GM23338 (cell line): ENCODE results near the gene MARF1. TPM values are rescaled to one million over a fixed set of nuclear protein-coding genes. Genes with fewer than 3 reads are reported as not detected.

Source experiments
- ATAC-seq: fragments of 200-7000 bp; cut with Tn5 transposase; 3 replicates; pipeline ENCODE4 v1.9.1; 2020
- DNase-seq: peaks from one replicate; pipeline ENCODE4 v3.0.0-alpha.2; 2015; ENCODE audit warnings: low spot score
- H2AFZ ChIP-seq: fragments of 200-600 bp; sonication (generic); 2 replicates; pipeline ENCODE4 v1.8.0; 2016; ENCODE audit warnings: antibody characterized with exemption, mild to moderate bottlenecking, moderate library complexity
- H3F3A ChIP-seq: fragments of 200-600 bp; sonication (generic); replicated peaks from 2 replicates; pipeline ENCODE4 v1.8.0; 2017; ENCODE audit warnings: antibody characterized with exemption, mixed run types, low read depth
- H3K27ac ChIP-seq: fragments of 200-600 bp; sonication (generic); 2 replicates; pipeline ENCODE4 v1.6.1; 2016; ENCODE audit warnings: low read depth
- H3K27me3 ChIP-seq: fragments of 200-600 bp; sonication (generic); 2 replicates; pipeline ENCODE4 v1.8.0; 2016; ENCODE audit warnings: mild to moderate bottlenecking, mixed run types, moderate library complexity; ENCODE audit not compliant: insufficient read depth
- H3K36me3 ChIP-seq: fragments of 200-600 bp; sonication (generic); 2 replicates; pipeline ENCODE4 v1.8.0; 2016; ENCODE audit warnings: mild to moderate bottlenecking; ENCODE audit not compliant: insufficient read depth
- H3K4me1 ChIP-seq: fragments of 200-600 bp; sonication (generic); 2 replicates; pipeline ENCODE4 v1.8.0; 2016; ENCODE audit warnings: mild to moderate bottlenecking, moderate library complexity; ENCODE audit not compliant: insufficient read depth
- H3K4me2 ChIP-seq: fragments of 200-600 bp; sonication (generic); 2 replicates; pipeline ENCODE4 v1.7.1; 2017; ENCODE audit warnings: mixed run types
- H3K4me3 ChIP-seq: fragments of 200-600 bp; sonication (generic); 2 replicates; pipeline ENCODE4 v1.6.1; 2016; ENCODE audit warnings: mixed run types
- H3K79me2 ChIP-seq: fragments of 200-600 bp; sonication (generic); replicated peaks from 2 replicates; pipeline ENCODE4 v1.8.0; 2017; ENCODE audit warnings: mild to moderate bottlenecking; ENCODE audit not compliant: insufficient read depth
- H3K9me2 ChIP-seq: fragments of 200-600 bp; sonication (generic); 2 replicates; pipeline ENCODE4 v1.8.0; 2017; ENCODE audit not compliant: insufficient read depth
- H4K20me1 ChIP-seq: fragments of 200-600 bp; sonication (generic); replicated peaks from 2 replicates; pipeline ENCODE4 v1.8.0; 2017; ENCODE audit warnings: mild to moderate bottlenecking; ENCODE audit not compliant: insufficient read depth
- H3K27ac Mint-ChIP-seq: 2 replicates; pipeline ENCODE4 v1.8.0; 2020; ENCODE audit warnings: inconsistent platforms, mild to moderate bottlenecking, moderate library complexity, mixed read lengths
- H3K27me3 Mint-ChIP-seq: 3 replicates; pipeline ENCODE4 v1.8.0; 2022; ENCODE audit warnings: low read depth, mild to moderate bottlenecking, moderate library complexity, mixed read lengths, inconsistent platforms; ENCODE audit not compliant: insufficient read depth, poor library complexity
- H3K36me3 Mint-ChIP-seq: 3 replicates; pipeline ENCODE4 v1.8.0; 2021; ENCODE audit warnings: low read depth, mild to moderate bottlenecking, inconsistent platforms, moderate library complexity, mixed read lengths
- H3K4me1 Mint-ChIP-seq: 3 replicates; pipeline ENCODE4 v1.8.0; 2020; ENCODE audit warnings: mild to moderate bottlenecking, inconsistent platforms, mixed read lengths
- H3K4me3 Mint-ChIP-seq: 3 replicates; pipeline ENCODE4 v1.8.0; 2021; ENCODE audit warnings: moderate library complexity, mild to moderate bottlenecking, inconsistent platforms, mixed read lengths
- H3K9me3 Mint-ChIP-seq: 3 replicates; pipeline ENCODE4 v1.8.0; 2020; ENCODE audit warnings: moderate library complexity, mild to moderate bottlenecking, inconsistent platforms, mixed read lengths
- CREB1 ChIP-seq: fragments of 250-450 bp; sonication (Bioruptor Pico); IDR thresholded peaks from 2 replicates; pipeline ENCODE4 v1.5.0; 2020; ENCODE audit warnings: low read depth, mild to moderate bottlenecking, moderate library complexity
- CTCF ChIP-seq, 2 experiments: fragments of 200-600 bp in 1 of 2; sonication (generic) in 1 of 2; conservative IDR thresholded peaks; 2 replicates each; pipeline versions ENCODE4 v1.5.1 to v1.6.1; 2016 to 2017; ENCODE audit warnings: antibody characterized with exemption in 2 of 2, low read depth in 2 of 2, mild to moderate bottlenecking in 2 of 2, moderate library complexity in 1 of 2
- EZH2 ChIP-seq: fragments of 200-600 bp; sonication (generic); IDR thresholded peaks from one replicate; pipeline ENCODE4 v1.8.0; 2017; ENCODE audit warnings: antibody characterized with exemption, mild to moderate bottlenecking, low read depth; ENCODE audit not compliant: unreplicated experiment
- EZH2phosphoT487 ChIP-seq: fragments of 200-600 bp; sonication (generic); IDR thresholded peaks from one replicate; pipeline ENCODE4 v1.8.1; 2018; ENCODE audit warnings: antibody characterized with exemption; ENCODE audit not compliant: unreplicated experiment
- JUNB ChIP-seq: IDR thresholded peaks from one replicate; pipeline ENCODE4 v1.6.1; 2016; ENCODE audit warnings: antibody characterized with exemption; ENCODE audit not compliant: unreplicated experiment
- POLR2AphosphoS5 ChIP-seq: IDR thresholded peaks from 2 replicates; pipeline ENCODE4 v1.6.1; 2016; ENCODE audit warnings: antibody characterized with exemption, low read depth
- REST ChIP-seq: IDR thresholded peaks from one replicate; pipeline ENCODE4 v1.6.1; 2018; ENCODE audit warnings: antibody characterized with exemption; ENCODE audit not compliant: unreplicated experiment
- STAT1 ChIP-seq: IDR thresholded peaks from one replicate; pipeline ENCODE4 v1.6.1; 2016; ENCODE audit warnings: antibody characterized with exemption; ENCODE audit not compliant: unreplicated experiment
- polyA plus RNA-seq: library from polyadenylated mRNA; unstranded; fragments of >200 nt; fragmentation: Nextera tagmentation; extraction: Ambion mirVana; gene quantifications from 2 replicates; pipeline ENCODE4 v1.2.1, GENCODE V29; 2016
- total RNA-seq: library from RNA; depleted of rRNA; stranded (reverse); fragments of >200 nt; shearing (Covaris generic); gene quantifications from 2 replicates; pipeline ENCODE4 v1.2.3, GENCODE V29; 2014

Gene MARF1
- total and polyA plus RNA-seq, 2 experiments from 2014 or later = 8.3 to 16.0 TPM

GRCh38 chr16:15553313-15554088, 89.5 kb downstream of the MARF1 start:
- no peaks in the 10 kb centered on the region for H3K36me3 Mint-ChIP-seq
- H3F3A ChIP-seq = 0 out of 2 replicates have a peak, but pooled peaks cover 3% of the 10 kb centered on the region
- H3K9me2 ChIP-seq = no peaks in the 10 kb centered on the region
- H3K9me3 Mint-ChIP-seq = no peaks in the 10 kb centered on the region
- no peak overlapping the region for H3K4me3 ChIP-seq
- no peaks in the 10 kb centered on the region for H3K4me1 ChIP-seq
- H3K36me3 ChIP-seq = no peaks in the 10 kb centered on the region
- H3K4me1 Mint-ChIP-seq = peaks cover 8% of the 10 kb centered on the region
- H3K27ac Mint-ChIP-seq = no peak overlapping the region
- no peak for ATAC-seq
- TF ChIP-seq JUNB (no peak), EZH2phosphoT487 (no peak), REST (no peak), STAT1 (no peak)
- no peaks in the 10 kb centered on the region for H3K27me3 ChIP-seq
- DNase-seq = no peak
- no peak overlapping the region for H3K27ac ChIP-seq
- no peak overlapping the region for H3K4me2 ChIP-seq
- H3K27me3 Mint-ChIP-seq = no peaks in the 10 kb centered on the region
- no peaks in the 10 kb centered on the region for H4K20me1 ChIP-seq
- no peaks in the 10 kb centered on the region for H3K79me2 ChIP-seq
- no peak overlapping the region for H2AFZ ChIP-seq
- H3K4me3 Mint-ChIP-seq = no peak overlapping the region

GRCh38 chr16:15552507-15552906, 90.4 kb downstream of the MARF1 start:
- Histone ChIP-seq H3K4me2 (no peak overlapping the region), H2AFZ (no peak overlapping the region), H3K79me2 (no peaks in the 10 kb centered on the region), H3K36me3 (no peaks in the 10 kb centered on the region), H3F3A (0 out of 2 replicates have a peak, but pooled peaks cover 3% of the 10 kb centered on the region), H3K9me2 (no peaks in the 10 kb centered on the region), H3K4me1 (no peaks in the 10 kb centered on the region), H3K27ac (no peak overlapping the region), H3K27me3 (no peaks in the 10 kb centered on the region), H4K20me1 (no peaks in the 10 kb centered on the region), H3K4me3 (no peak overlapping the region)
- Mint-ChIP-seq H3K27ac (no peak overlapping the region), H3K4me3 (no peak overlapping the region), H3K4me1 (peaks cover 8% of the 10 kb centered on the region), H3K36me3 (no peaks in the 10 kb centered on the region), H3K27me3 (no peaks in the 10 kb centered on the region), H3K9me3 (no peaks in the 10 kb centered on the region)
- ATAC-seq (no peak), DNase-seq (no peak)
- TF ChIP-seq CTCF (conservative IDR thresholded peaks at IDR 0.05; ENCODE audit: low read depth in 2 of 2) (no peak), EZH2 (no peak), CREB1 (CRISPR knock-in tag) (no peak), REST (no peak), POLR2AphosphoS5 (no peak), STAT1 (no peak)
